ENCODE measurements around the gene NNMT. TPM values are rescaled to one million over a fixed set of nuclear protein-coding genes. Genes with fewer than 3 reads are reported as not detected.

NNMT gene
- total RNA-seq, 1 donor from 2014 or later: 394 TPM

DNA sequence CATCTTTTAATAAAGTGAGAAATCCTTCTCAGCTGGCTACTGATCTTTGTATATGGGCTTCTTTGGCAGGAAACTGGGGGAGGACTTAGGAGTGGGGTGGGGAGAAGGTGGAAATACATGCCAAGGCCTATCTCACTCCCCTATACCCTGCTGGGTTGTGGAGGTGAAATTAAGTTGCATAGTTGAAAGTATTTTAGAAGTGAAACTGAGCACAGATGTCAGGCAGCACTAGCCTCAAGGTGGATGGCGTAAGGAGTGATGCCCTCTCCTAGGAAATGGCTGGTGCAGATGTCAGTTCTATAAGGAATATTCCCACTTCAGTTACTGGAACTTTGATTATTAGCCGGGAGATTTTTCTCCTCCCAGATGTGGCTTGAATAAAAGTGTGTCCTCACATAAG, 46.3 kb downstream of the NNMT start:
- no peaks in the 10 kb centered on the region for H3K27me3 ChIP-seq (ENCODE audit: insufficient read depth, low read length)
- Mint-ChIP-seq H3K4me3 (ENCODE audit: unreplicated experiment) (no peak overlapping the region), H3K27ac (ENCODE audit: unreplicated experiment) (no peak overlapping the region), H3K36me3 (ENCODE audit: low read depth, unreplicated experiment) (no peaks in the 10 kb centered on the region), H3K9me3 (ENCODE audit: unreplicated experiment) (no peaks in the 10 kb centered on the region), H3K27me3 (ENCODE audit: low read depth, unreplicated experiment) (no peaks in the 10 kb centered on the region), H3K4me1 (ENCODE audit: low read depth, unreplicated experiment) (no peaks in the 10 kb centered on the region)
- no peaks in the 10 kb centered on the region for H3K4me1 ChIP-seq (ENCODE audit: insufficient read depth, low read length)
- no peaks in the 10 kb centered on the region for H4K20me1 ChIP-seq (ENCODE audit: insufficient read depth, low read length)
- H3K9ac ChIP-seq (ENCODE audit: low read length): no peak overlapping the region
- no peak for FAIRE-seq
- H3K79me2 ChIP-seq (ENCODE audit: insufficient read depth, low read length): no peaks in the 10 kb centered on the region
- H3K4me3 ChIP-seq (ENCODE audit: insufficient read depth, low read depth, low read length): no peak overlapping the region
- H2AFZ ChIP-seq (ENCODE audit: low read depth, low read length): no peak overlapping the region
- no peak overlapping the region for H3K27ac ChIP-seq (ENCODE audit: low read depth, low read length)
- TF ChIP-seq CTCF (IDR thresholded peaks at IDR 0.05; ENCODE audit: insufficient read depth, low read depth, low read length): no peak
- TF ChIP-seq EZH2 (IDR thresholded peaks at IDR 0.05; ENCODE audit: insufficient read depth, low read length): no peak
- no peak for DNase-seq (ENCODE audit: low read depth)
- no peaks in the 10 kb centered on the region for H3K36me3 ChIP-seq (ENCODE audit: insufficient read depth, low read length)
- H3K9me3 ChIP-seq (ENCODE audit: insufficient read depth, low read depth, low read length): peaks cover 3% of the 10 kb centered on the region
- H3K4me2 ChIP-seq (ENCODE audit: low read length): no peak overlapping the region

- Histone ChIP-seq H3K4me1 (ENCODE audit: insufficient read depth, low read length) (no peaks in the 10 kb centered on the region), H3K9me3 (ENCODE audit: insufficient read depth, low read depth, low read length) (peaks cover 3% of the 10 kb centered on the region), H3K79me2 (ENCODE audit: insufficient read depth, low read length) (no peaks in the 10 kb centered on the region), H3K27ac (ENCODE audit: low read depth, low read length) (no peak overlapping the region), H4K20me1 (ENCODE audit: insufficient read depth, low read length) (no peaks in the 10 kb centered on the region), H2AFZ (ENCODE audit: low read depth, low read length) (no peak overlapping the region), H3K4me2 (ENCODE audit: low read length) (no peak overlapping the region), H3K4me3 (ENCODE audit: insufficient read depth, low read depth, low read length) (no peak overlapping the region), H3K9ac (ENCODE audit: low read length) (no peak overlapping the region), H3K36me3 (ENCODE audit: insufficient read depth, low read length) (no peaks in the 10 kb centered on the region), H3K27me3 (ENCODE audit: insufficient read depth, low read length) (no peaks in the 10 kb centered on the region)
- no peaks in the 10 kb centered on the region for H3K27me3 Mint-ChIP-seq (ENCODE audit: low read depth, unreplicated experiment)
- H3K27ac Mint-ChIP-seq (ENCODE audit: unreplicated experiment): no peak overlapping the region
- H3K4me3 Mint-ChIP-seq (ENCODE audit: unreplicated experiment): no peak overlapping the region
- H3K36me3 Mint-ChIP-seq (ENCODE audit: low read depth, unreplicated experiment): no peaks in the 10 kb centered on the region
- DNase-seq (ENCODE audit: low read depth): no peak
- TF ChIP-seq EZH2 (IDR thresholded peaks at IDR 0.05; ENCODE audit: insufficient read depth, low read length) (no peak), CTCF (IDR thresholded peaks at IDR 0.05; ENCODE audit: insufficient read depth, low read depth, low read length) (no peak)
- H3K4me1 Mint-ChIP-seq (ENCODE audit: low read depth, unreplicated experiment): no peaks in the 10 kb centered on the region
- no peak for FAIRE-seq
- H3K9me3 Mint-ChIP-seq (ENCODE audit: unreplicated experiment): no peaks in the 10 kb centered on the region
These were observed 46.8 kb downstream of the NNMT start for GRCh38 chr11:114343020-114343419.

GRCh38 chr11:114343493-114343892, 47.3 kb downstream of the NNMT start:
- Histone ChIP-seq H3K9ac (ENCODE audit: low read length) (no peak overlapping the region), H3K4me3 (ENCODE audit: insufficient read depth, low read depth, low read length) (no peak overlapping the region), H2AFZ (ENCODE audit: low read depth, low read length) (no peak overlapping the region), H3K9me3 (ENCODE audit: insufficient read depth, low read depth, low read length) (peaks cover 3% of the 10 kb centered on the region), H3K27ac (ENCODE audit: low read depth, low read length) (no peak overlapping the region), H3K79me2 (ENCODE audit: insufficient read depth, low read length) (no peaks in the 10 kb centered on the region), H3K27me3 (ENCODE audit: insufficient read depth, low read length) (no peaks in the 10 kb centered on the region), H3K4me2 (ENCODE audit: low read length) (no peak overlapping the region), H3K4me1 (ENCODE audit: insufficient read depth, low read length) (no peaks in the 10 kb centered on the region), H4K20me1 (ENCODE audit: insufficient read depth, low read length) (no peaks in the 10 kb centered on the region), H3K36me3 (ENCODE audit: insufficient read depth, low read length) (no peaks in the 10 kb centered on the region)
- Mint-ChIP-seq H3K9me3 (ENCODE audit: unreplicated experiment) (no peaks in the 10 kb centered on the region), H3K27me3 (ENCODE audit: low read depth, unreplicated experiment) (no peaks in the 10 kb centered on the region), H3K27ac (ENCODE audit: unreplicated experiment) (no peak overlapping the region), H3K4me3 (ENCODE audit: unreplicated experiment) (no peak overlapping the region), H3K4me1 (ENCODE audit: low read depth, unreplicated experiment) (no peaks in the 10 kb centered on the region), H3K36me3 (ENCODE audit: low read depth, unreplicated experiment) (no peaks in the 10 kb centered on the region)
- FAIRE-seq (no peak), DNase-seq (ENCODE audit: low read depth) (no peak)
- no peak for TF ChIP-seq CTCF (IDR thresholded peaks at IDR 0.05; ENCODE audit: insufficient read depth, low read depth, low read length)
- TF ChIP-seq EZH2 (IDR thresholded peaks at IDR 0.05; ENCODE audit: insufficient read depth, low read length): no peak
